IPS-NIHi7 (cell line): ENCODE data around the gene PLXNA4.

Experiments
- DNase-seq: peaks from one replicate; pipeline ENCODE4 v3.0.0; 2012; ENCODE audit warnings: mixed read lengths; ENCODE audit errors: extremely low spot score

The PLXNA4 gene

DNA sequence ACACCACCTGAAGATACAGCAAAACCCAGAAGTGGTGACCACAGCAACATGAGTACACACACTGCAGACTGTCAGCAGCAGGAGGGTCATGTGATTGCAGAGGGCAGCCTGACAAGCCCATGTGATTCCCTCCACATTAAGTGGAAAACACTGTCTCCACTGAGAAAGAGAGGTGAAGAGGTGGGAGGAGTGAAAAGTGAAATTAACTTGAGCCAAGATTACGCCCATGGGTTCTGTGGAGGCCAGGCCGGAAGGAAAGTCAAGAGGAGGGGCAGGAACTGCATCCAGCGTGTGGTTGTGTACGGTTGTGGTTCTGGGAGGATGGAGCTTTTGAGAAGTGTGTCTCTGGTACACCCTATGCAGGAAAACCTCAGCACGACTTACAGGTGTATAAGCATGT lies 138.5 kb downstream of the PLXNA4 start:
- no peak for DNase-seq

DNA sequence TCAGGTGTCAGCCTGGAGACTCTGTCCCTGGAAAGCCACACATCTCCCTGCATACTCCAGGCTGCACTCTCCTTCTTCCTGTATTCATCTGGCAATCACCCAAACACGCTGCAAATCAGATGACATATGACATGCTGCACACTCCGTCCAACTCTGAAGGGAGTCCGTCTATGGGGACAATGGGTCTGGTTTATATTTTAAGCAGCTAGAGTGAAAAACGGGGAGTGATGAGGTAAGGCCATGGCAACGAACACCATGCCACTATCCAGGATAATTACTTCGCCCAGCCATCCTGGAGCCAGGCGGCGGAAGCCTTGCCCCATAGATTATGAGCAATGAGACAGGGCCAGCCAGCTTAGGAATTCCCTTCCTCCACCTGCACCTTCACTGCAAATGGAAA lies 140.1 kb downstream of the PLXNA4 start:
- DNase-seq = no peak

DNA sequence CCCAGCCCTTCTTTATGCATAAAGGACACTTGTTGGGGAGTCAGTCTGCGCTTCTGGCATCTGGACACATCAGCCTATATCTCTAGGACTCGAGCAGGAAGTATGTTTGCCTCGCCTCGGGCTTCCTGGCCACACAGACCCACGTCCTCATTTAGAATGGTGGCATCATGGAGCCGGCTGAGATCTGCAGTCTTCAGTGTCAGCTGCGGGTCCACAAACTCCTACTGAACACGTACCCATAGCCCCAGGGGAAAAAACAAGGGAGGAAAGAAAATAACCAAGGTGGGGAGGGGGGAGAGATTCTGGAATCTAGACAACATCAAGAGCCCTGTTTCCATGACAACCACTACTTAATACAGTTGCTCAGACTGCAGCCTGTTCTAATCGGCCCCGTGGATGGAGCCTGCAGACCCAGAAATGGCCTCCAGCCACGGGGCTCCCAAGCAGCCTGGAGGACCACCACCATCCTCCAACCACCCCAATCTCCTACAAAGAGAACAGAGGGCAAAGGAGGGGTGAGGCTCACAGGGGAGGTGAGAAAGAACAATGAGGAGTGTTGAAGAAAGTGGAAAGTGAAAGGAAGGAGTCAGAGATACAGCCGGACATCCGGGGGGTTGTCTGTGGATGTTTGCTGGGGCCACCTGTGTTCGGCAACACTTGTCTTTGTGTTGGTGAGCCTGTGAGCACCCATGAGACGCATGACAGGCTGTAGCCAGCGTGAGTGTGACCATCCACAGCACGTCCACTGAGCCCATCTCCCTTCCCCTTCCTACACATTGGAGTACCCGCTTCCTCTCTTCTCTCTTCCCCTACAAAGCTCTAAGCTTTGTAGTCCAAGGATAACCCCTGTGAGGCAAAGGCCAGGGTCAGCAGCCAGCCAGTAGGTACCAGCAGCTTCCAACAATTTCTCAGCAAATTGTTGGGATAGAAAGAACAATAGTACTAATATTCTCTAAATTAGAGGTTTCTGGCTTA lies 141.0 kb downstream of the PLXNA4 start:
- DNase-seq = no peak

DNA sequence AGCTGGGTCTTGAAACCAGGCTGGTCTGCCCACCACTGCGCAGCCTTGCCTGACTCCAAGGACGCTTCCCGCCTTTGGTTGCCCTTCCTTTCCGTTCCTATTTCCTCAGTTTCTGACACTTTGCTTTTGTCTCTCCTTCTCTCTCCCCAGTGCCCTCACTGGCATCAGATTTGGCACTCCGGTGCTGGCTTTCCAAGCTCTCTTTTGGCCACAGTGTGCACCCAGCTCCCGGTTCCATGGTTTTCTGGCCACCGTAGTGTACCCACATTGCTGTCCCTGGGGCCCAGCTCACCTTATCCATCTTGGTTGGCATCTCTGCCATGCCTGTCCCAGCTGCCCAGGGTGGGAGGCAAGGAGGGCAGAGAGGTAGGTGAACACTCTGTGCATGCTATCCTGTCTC lies 142.2 kb downstream of the PLXNA4 start:
- no peak for DNase-seq

DNA sequence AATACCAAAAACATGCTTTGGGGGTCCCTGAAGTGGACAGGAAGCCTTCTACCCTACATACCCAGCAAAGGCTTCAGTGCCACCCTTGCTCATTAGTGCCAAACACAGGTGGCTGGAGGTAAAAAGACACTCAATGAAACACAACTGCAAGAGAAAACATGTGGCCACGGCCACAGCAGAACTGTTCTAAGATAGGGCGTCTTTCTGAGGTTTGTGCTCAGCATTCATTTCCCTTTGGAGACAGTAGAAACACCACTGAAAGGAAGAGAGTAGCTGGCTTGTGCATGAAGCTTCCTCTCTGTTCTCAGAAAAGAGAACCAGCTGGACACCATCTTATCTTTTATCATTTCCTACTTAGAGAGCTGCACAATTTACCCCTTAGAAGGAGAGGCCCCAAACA lies 143.0 kb downstream of the PLXNA4 start:
- DNase-seq = no peak

DNA sequence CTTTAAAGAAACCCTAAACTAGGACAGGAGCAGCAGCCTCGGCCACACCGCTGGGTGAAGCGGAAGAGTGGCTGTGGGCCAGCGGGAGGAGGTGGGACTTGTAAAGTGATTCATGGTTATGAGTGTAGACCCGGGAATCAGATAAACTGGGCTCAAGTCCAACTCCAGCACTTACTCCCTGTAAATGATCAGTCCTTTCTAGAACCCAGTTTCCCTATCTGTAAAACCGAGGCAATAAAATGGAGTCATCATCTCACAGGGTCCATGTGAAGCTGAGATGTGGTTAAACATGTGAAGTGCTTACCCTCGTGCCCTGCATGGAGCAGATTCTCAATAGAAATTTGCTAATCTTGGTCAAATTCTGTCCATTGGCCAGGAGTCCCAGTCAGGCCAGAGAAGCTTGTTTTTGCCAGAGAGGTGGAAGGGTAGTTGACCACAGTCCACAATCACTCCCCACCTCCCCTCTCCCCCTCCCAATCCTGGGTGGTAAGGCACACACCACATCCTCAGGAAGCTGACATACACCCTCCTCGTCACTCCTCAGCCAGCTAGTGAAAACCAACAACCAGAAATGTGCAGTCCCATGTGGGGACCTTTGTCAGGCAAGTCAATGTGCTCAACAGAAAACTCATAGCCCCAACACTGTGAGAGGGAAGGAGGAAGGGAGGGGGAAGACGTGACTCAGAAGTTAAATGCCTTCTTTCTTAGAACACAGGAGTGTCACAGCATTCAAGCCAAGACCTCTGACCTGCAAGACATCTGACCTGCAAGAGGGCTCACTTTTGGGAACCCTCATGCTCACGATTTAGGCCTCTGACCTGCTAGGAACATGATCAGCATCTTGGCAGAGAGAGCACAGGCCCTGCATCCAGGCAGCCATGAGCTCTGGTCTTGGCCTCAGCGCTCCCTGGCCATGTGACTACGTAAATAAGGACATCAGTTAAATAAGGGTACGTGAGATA lies 145.1 kb downstream of the PLXNA4 start:
- no peak for DNase-seq

DNA sequence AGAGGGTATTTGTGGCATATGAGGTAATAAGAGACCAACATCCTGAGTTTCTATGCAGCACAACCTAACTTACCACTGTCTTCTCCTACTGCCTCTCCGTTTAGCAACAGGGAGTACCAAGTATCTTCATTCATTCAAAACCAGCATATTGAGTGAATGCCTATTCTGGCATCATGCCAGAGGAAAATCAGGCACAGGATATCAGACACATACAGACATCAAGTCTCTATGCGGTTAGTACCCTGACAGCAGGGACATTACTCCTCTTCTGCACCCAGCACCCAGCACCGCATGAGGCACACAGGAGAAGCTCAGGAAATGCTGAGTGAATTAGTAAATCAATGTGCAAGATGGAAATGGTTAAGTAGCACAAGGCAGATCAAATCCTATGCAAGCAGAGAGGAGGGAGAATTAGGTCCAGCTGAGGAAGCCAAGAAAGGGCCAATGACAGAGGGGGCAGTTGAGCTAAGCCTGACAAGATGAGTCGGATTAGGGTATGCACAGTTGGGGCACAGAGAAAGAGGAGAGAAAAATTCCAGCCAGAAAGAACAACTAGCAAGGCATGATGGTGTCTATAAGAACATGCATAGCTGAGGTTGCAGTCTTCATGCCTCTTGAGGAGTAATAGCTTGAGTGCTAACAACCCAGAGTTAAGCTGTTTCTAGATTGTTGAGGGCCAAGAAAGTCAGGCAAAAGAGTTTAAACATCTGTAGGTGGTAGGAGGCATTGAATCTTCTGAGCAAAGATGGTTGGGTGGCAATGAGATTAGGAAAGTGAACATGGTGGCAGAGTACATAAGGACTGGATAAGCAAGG lies 146.0 kb downstream of the PLXNA4 start:
- no peak for DNase-seq

DNA sequence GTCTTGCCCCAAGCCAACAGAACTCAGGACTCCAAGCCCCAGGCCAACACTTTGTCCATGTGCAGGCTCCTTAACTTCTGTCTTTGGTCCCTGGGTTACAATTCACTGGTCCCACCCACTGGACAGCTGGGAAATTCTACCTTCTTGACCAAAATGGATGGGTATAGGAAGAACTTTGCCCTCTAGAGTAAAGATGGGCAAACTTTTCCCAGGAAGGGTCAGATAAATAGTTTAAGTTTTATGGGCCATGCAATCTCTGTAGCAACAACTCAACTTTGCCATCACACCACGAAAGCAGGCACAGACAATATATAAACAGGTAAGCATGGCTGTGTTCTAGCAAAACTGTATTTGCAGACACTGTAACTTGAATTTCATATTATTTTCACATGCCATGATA lies 147.1 kb downstream of the PLXNA4 start:
- no peak for DNase-seq

DNA sequence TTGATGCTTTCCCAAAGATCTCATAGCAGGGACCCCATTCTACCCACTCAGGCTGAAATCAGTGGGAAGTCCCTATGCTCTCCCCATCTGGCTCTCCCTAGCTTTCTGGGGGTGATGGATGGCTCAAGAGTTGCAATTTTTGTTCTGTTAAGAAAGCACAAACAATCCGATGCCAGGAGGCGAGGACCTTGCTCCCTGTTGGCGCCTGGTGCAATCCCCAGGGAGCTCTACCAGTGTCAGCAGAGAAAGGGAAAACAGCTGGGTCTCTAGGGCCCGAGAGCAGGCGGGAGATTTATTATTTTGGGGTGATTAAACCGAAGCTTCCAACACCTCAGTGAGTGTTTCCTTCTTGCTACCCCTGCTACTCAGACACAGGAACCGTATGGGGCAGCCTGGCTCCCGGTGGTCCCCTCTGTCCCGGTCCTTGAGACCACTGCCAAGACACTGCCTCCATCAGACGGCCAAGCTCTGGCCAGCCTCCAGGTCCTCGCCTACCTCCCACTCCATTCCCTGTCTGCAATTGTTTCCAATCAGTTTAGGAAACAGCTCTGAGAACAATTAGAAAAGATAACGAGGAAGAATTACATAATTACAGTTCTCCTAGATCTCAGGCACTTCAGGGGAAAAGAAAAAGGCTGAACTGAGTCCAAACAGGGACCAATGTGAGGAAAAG lies 147.9 kb downstream of the PLXNA4 start:
- DNase-seq = no peak

DNA sequence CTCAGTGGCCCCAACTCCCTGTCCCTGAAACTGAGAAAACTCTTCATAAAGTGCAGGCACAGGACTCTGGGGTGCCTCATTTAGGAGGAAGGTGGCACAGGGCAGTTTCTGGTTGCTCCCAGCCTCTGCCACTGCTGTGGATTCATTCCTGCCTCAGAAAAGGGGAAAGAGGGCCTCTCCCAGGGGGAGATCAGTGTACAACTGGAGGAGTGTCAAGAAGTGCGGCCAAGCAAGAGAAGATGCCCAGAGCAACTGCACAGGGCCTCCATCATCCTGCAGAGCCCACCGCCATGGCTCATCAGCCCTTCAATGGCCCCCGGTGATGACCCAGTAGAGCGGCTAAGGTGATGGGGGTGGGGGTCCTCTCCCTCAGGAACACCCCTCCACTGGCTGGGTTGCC lies 150.3 kb downstream of the PLXNA4 start:
- no peak for DNase-seq

DNA sequence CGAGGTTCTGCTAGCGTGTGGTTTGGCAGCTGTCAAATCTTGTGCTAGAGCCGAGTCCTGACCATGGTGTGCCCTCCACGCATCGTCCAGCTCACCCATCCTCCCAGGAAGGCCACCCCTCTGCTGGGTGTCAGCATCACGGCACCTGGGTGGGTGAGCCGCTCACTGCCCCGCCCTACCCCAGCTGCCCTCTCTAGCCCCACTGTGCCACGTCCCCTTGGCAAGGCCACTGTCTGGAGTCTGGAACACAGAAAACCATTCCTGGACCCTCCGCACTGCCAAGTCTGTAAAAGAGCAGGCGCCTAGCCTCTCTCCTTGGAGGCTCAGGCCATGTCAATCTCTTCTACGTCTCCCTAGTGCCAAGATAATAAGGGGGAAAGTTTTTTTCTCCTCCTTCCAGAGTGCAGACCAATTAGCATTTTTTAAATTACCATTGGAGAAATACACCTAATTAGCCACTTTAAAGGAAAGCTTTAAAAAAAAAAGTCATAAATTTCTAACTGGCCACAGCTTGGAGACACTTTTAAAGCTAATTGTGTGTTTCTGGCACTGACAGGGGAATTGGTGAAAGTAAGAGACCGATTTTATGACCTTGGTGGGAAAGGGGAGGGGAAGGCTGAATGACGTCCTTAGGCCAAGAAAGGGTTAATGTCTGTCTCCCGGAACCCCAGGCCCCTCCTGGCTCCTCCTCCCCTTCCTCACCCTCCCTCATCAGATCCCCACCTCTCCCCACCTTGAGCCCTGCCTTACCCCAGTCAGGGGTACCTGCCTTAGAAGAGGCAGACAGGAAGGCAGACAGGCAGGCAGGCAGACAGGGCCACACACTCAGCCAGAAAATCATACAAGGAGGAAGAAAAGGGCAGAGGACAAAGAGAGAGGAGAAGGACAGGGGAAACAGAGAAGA lies 151.2 kb downstream of the PLXNA4 start:
- peak; percentile 73 for DNase-seq

DNA sequence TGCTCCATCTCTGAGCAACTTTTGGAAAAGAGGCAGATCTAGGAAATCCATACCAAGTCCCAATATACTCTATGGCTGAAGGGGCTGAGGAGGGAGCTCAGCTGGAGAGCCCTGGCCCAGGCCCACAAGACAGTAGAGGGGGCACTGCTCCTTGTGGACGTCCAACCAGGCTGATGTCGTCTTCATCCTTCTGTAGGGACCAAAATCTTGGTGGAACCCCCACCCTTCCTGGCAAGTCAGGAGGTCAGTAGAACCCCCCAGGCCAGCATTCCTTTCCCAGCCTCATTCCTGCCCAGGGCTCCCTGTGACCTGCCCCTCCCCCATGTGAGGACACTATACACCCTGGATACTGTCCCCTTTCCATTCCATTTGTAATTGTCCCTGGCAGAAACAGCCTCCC lies 152.0 kb downstream of the PLXNA4 start:
- no peak for DNase-seq

DNA sequence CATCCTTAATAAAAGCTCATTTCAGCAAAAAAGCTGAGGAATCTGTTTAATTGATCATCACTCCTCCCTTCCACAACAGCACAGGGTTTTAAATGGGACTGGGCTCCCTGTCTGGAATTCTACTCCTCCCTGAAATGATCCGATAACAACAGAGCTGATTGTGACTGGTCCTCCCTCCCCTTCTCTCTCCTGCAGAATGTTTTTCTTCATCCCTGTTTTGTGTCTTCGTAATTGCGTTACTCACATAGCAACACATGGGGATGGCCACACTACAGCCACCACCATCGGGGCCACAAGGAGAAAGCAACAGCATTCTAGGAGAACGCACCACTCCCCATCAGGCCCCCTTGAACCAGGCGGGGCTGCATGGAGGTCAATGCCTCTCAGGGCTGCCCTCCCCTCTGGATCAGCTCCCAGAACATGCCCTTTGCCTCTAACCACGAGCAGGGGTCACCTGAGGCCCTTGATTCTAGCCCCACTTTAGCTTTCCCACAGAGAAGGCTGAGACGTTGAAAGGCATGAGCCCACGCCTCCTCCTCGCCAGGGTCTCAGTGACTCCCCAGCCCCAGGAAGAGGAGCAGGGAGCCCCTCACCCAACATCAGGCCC lies 152.6 kb downstream of the PLXNA4 start:
- no peak for DNase-seq

DNA sequence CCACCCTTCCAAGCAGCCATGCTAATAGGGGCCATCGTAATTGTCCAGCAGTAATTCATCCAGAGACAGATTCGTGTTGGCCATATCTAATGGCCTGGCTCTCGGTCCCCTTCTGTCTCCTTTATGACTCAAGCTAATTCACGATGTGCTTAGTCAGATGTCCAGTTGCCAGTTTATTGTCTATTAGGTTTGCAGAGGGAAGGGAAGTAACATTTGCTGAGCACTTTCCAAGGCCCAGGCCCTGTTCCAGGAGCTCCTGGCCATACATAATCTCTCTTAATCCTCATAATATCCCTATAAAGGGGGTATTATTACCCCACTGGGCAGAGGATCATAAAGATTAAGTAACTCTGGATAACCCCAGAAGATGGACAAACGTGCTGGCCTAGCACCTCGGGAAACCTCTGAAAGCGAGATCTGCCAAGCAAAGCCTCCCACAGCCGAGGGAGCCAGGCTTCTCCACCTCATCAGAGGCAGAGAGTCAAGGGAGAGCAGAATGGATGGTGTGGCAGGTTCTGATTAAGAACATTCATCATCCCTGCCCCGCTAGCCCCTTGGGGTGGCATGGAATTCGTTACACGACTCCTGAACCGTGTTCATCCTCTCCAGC lies 153.7 kb downstream of the PLXNA4 start:
- DNase-seq = no peak

DNA sequence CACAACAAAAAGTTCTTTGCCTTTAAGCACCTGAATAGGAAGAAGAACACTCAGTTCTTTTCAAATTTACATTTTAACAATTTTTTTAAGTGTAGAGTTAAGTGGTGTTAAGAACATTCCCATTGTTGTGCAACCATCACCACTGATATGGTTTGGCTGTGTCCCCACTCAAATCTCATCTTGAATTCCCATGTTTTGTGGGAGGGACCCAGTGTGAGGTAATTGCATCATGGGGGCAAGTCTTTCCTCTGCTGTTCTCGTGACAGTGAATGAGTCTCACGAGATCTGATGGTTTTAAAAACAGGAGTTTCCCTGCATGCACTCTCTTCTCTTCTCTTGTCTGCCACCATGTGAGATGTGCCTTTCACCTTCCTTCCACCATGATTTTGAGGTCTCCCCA lies 155.7 kb downstream of the PLXNA4 start:
- no peak for DNase-seq

DNA sequence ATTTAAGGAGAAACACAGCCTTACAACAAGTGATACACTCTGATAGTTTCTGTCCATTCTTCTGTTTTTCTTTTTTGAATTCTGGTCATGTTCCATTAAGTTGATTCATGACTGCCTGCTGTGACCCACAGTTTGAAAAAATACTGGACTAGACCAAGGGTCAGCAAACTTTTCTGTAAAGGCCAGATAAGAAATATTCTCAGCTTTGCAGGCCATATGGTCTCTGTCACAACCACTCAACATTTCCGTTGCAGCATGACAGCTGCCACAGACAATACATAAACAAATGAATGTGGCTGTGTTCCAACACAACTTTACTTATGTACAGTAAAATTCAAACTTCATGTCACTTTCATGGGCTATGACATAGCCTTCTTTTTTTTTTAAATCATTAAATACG lies 156.7 kb downstream of the PLXNA4 start:
- DNase-seq = no peak

DNA sequence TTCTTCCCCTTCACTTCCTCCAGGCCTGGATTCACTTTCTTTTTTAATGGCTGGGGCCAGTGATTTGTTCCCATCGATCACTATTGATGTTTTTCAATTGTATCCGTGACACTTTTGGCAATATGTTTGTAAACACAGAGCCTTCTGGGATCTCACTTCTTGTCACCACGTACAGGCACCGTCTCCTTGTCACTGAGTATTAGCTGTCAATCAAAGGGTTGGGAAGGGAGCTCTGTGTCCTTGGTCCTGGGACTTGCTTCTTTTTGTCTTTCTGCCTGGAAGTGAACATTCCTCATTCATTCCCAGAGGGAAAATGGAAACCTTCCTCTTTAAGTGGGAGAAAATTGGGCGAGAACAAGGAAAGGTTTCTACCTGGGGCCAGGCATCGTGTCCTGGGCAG lies 157.4 kb downstream of the PLXNA4 start:
- no peak for DNase-seq

DNA sequence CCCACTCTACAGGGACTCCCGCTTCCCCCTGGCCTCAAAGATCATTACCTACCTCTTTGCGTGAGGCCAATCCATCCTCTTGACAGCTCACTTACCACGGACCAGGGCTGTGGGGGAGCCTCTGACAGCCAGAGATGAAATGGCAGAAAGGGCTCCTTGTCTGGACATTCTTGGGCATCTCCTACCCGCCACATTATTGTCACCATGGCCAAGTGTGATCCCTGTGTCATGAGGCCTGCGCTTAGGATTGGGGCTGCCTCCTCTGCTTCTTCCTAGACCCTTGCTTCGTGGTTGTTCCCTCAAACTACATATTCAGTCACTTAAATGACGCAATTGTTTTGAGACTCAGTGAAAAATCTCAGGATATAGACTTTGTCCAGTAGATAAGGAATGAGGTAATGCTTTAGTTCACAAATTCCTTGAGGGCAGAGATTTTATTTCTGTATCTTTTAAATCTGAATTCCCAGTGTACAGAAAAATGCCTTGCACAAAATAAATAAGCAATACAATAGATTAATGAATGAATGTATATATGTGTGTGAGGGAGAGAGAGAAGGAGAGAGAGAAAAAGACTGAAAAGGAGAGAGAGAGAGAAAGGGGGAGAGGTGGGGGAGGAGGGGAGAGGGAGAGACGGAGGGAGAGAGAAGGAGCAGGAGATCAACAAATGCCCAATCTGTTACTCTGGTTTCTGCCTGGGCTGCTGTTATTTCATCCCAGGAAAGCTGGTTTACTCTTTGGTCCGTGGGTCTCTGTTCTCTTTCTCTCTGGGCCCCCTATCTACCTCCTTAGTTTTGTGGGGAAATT lies 159.0 kb downstream of the PLXNA4 start:
- DNase-seq = no peak
